GM21515 (cell line): ENCODE data around the gene PHETA1.

Source experiments
- ATAC-seq: cut with Tn5 transposase; IDR thresholded peaks from one replicate; pipeline ENCODE4 v1.9.1; 2021; ENCODE audit not compliant: unreplicated experiment

Gene PHETA1

GRCh38 chr12:111368788-111369495 lies at the start of gene PHETA1:
Gene PHETA1, minus strand, starts transcription at chr12:111369095. Its CDS starts 5,668 bp downstream, at chr12:111363427.
- ATAC-seq: peak; percentile 97

- no peak for ATAC-seq
Measured at GRCh38 chr12:111418594-111418880, 49.6 kb upstream of the PHETA1 start.

GRCh38 chr12:111417784-111418593 lies 49.1 kb upstream of the PHETA1 start:
- ATAC-seq: no peak

GRCh38 chr12:111417290-111417689 lies 48.4 kb upstream of the PHETA1 start:
- no peak for ATAC-seq

GRCh38 chr12:111414711-111415252 lies 45.9 kb upstream of the PHETA1 start:
- no peak for ATAC-seq

- no peak for ATAC-seq
Measured at GRCh38 chr12:111413442-111414086, 44.7 kb upstream of the PHETA1 start.

GRCh38 chr12:111412830-111413441 lies 44.0 kb upstream of the PHETA1 start:
- no peak for ATAC-seq

- ATAC-seq: no peak
Measured at GRCh38 chr12:111412007-111412829, 43.3 kb upstream of the PHETA1 start.

- no peak for ATAC-seq
Measured at GRCh38 chr12:111411185-111411764, 42.4 kb upstream of the PHETA1 start.

GRCh38 chr12:111410431-111411184 lies 41.7 kb upstream of the PHETA1 start:
- ATAC-seq: no peak

- no peak for ATAC-seq
Measured at GRCh38 chr12:111409780-111410430, 41.0 kb upstream of the PHETA1 start.

GRCh38 chr12:111409403-111409779 lies 40.5 kb upstream of the PHETA1 start:
- ATAC-seq: no peak

GRCh38 chr12:111408686-111409402 lies 39.9 kb upstream of the PHETA1 start:
- ATAC-seq: no peak

- no peak for ATAC-seq
Measured at GRCh38 chr12:111408116-111408440, 39.2 kb upstream of the PHETA1 start.

- no peak for ATAC-seq
Measured at GRCh38 chr12:111407377-111408115, 38.7 kb upstream of the PHETA1 start.

- ATAC-seq: no peak
Measured at GRCh38 chr12:111406474-111407376, 37.8 kb upstream of the PHETA1 start.
